Hepatocyte (in vitro differentiated cells): ENCODE results near the gene ACIN1. TPM values are rescaled to one million over a fixed set of nuclear protein-coding genes. Genes with fewer than 3 reads are reported as not detected.

Experiments used
- DNase-seq: peaks from one replicate; pipeline ENCODE4 v3.0.0-alpha.2; 2016; ENCODE audit warnings: low spot score
- H2AFZ ChIP-seq: fragments of 200-600 bp; sonication (generic); 2 replicates; pipeline ENCODE4 v1.6.0; 2016; ENCODE audit warnings: antibody characterized with exemption, mild to moderate bottlenecking
- H3K27ac ChIP-seq: fragments of 200-600 bp; sonication (generic); 2 replicates; pipeline ENCODE4 v1.5.1; 2016; ENCODE audit warnings: mild to moderate bottlenecking
- H3K27me3 ChIP-seq: fragments of 200-600 bp; sonication (generic); 2 replicates; pipeline ENCODE4 v1.6.1; 2016
- H3K36me3 ChIP-seq: fragments of 200-600 bp; sonication (generic); replicated peaks from 2 replicates; pipeline ENCODE4 v1.5.1; 2016; ENCODE audit warnings: low read depth; ENCODE audit not compliant: insufficient read depth
- H3K4me1 ChIP-seq: fragments of 200-600 bp; sonication (generic); 2 replicates; pipeline ENCODE4 v1.5.1; 2016; ENCODE audit warnings: mild to moderate bottlenecking, moderate library complexity; ENCODE audit not compliant: insufficient read depth
- H3K4me2 ChIP-seq: fragments of 200-600 bp; sonication (generic); 2 replicates; pipeline ENCODE4 v1.6.0; 2016
- H3K4me3 ChIP-seq: fragments of 200-600 bp; sonication (generic); 2 replicates; pipeline ENCODE4 v1.5.1; 2016; ENCODE audit warnings: mild to moderate bottlenecking
- H3K79me2 ChIP-seq: fragments of 200-600 bp; sonication (generic); 2 replicates; pipeline ENCODE4 v1.6.0; 2017; ENCODE audit warnings: mild to moderate bottlenecking
- H3K9me2 ChIP-seq: fragments of 200-600 bp; sonication (generic); replicated peaks from 2 replicates; pipeline ENCODE4 v1.6.0; 2017; ENCODE audit warnings: mild to moderate bottlenecking; ENCODE audit not compliant: insufficient read depth
- H3K9me3 ChIP-seq: fragments of 200-600 bp; sonication (generic); 2 replicates; pipeline ENCODE4 v1.5.1; 2016; ENCODE audit warnings: low read depth, mild to moderate bottlenecking
- H4K20me1 ChIP-seq: fragments of 200-600 bp; sonication (generic); 2 replicates; pipeline ENCODE4 v1.6.0; 2016; ENCODE audit warnings: mild to moderate bottlenecking; ENCODE audit not compliant: insufficient read depth, poor library complexity, severe bottlenecking
- EZH2 ChIP-seq: fragments of 200-600 bp; sonication (generic); IDR thresholded peaks from 2 replicates; pipeline ENCODE4 v1.6.1; 2016; ENCODE audit warnings: antibody characterized with exemption, mild to moderate bottlenecking, borderline replicate concordance
- EZH2phosphoT487 ChIP-seq: fragments of 200-600 bp; sonication (generic); IDR thresholded peaks from one replicate; pipeline ENCODE4 v1.6.1; 2018; ENCODE audit warnings: antibody characterized with exemption, mild to moderate bottlenecking, low read depth, moderate library complexity; ENCODE audit not compliant: unreplicated experiment, severe bottlenecking
- WGBS: methylation state at CpG from one replicate; pipeline ENCODE4 v1.1.6; 2016; ENCODE audit warnings: low lambda C conversion rate; ENCODE audit errors: missing lambda C conversion rate; 5-methylcytosine and 5-hydroxymethylcytosine counted together
- polyA plus RNA-seq: library from polyadenylated mRNA; unstranded; fragments of >200 nt; fragmentation: Nextera tagmentation; extraction: Ambion mirVana; gene quantifications from 2 replicates; pipeline ENCODE4 v1.2.1, GENCODE V29; 2016
- total RNA-seq: library from RNA; depleted of rRNA; stranded (reverse); fragments of >200 nt; gene quantifications from 2 replicates; pipeline ENCODE4 v1.2.3, GENCODE V29; 2014
- TF ChIP-seq, protein P1 (sequence below): fragments of 200-600 bp; sonication (generic); IDR thresholded peaks from 2 replicates; pipeline ENCODE4 v1.5.1; 2016; ENCODE audit warnings: antibody characterized with exemption, mild to moderate bottlenecking; ENCODE audit not compliant: poor library complexity

Gene ACIN1
- total and polyA plus RNA-seq, 2 experiments from 2014 or later, result 44.3 to 108 TPM

DNA sequence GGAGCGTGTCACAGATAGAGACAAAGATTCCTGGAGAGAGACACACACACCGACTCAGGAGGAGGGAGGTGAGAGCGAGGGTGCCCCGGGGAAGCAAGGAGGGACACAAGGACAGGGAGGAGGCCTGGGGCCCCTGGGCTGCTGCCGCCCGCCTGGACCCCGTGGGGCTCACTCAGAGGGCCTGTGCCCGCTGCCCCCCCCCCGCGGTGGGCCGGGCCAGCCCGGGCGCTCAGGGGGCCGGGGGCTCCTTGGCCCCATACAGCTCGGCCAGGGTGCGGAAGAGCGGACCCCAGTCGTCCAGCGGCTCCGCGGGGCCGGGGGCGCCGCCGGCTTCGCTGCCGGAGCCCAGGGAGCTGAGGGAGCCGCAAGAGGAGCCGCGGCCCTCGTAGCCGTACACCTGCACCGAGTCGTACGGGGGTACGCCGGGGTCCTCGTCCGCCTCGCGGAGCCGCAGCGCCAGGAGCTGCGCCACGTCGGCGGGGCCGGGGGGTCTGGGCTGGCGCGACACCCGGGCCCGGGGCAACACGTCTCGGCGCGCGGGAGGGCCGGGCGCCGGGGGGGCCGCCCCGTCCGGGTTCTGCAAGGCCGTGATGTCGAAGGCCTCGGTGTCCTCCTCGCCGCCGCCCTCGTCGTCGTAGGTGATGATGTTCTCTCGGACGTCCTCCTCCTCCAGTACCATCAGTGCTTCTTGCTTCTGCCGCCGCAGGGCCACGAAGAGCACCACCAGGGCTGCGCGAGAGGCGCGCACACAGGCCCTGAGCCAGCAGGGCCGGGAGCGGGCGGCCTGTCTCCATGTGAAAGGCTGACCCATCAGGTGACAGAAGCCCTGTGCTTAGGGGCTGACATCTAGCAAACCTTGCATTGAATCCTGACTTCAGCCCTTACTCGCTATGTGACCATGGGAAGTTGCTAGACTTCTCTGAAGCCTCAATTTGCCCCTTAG is 46.9 kb downstream of the ACIN1 start:
- H3K36me3 ChIP-seq, result no peaks in the 10 kb centered on the region
- H4K20me1 ChIP-seq, result no peaks in the 10 kb centered on the region
- TF ChIP-seq, protein P1, sequence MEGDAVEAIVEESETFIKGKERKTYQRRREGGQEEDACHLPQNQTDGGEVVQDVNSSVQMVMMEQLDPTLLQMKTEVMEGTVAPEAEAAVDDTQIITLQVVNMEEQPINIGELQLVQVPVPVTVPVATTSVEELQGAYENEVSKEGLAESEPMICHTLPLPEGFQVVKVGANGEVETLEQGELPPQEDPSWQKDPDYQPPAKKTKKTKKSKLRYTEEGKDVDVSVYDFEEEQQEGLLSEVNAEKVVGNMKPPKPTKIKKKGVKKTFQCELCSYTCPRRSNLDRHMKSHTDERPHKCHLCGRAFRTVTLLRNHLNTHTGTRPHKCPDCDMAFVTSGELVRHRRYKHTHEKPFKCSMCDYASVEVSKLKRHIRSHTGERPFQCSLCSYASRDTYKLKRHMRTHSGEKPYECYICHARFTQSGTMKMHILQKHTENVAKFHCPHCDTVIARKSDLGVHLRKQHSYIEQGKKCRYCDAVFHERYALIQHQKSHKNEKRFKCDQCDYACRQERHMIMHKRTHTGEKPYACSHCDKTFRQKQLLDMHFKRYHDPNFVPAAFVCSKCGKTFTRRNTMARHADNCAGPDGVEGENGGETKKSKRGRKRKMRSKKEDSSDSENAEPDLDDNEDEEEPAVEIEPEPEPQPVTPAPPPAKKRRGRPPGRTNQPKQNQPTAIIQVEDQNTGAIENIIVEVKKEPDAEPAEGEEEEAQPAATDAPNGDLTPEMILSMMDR, result no peak
- TF ChIP-seq EZH2, result no peak
- TF ChIP-seq EZH2phosphoT487, result no peak
- no peak overlapping the region for H3K4me2 ChIP-seq
- no peak overlapping the region for H3K4me3 ChIP-seq
- no peak for DNase-seq
- no peak overlapping the region for H2AFZ ChIP-seq
- H3K79me2 ChIP-seq, result no peaks in the 10 kb centered on the region
- 97% methylated on average over 21 of the region's 85 CpGs for WGBS
- no peak overlapping the region for H3K27ac ChIP-seq
- H3K9me3 ChIP-seq, result no peaks in the 10 kb centered on the region
- H3K9me2 ChIP-seq, result no peaks in the 10 kb centered on the region
- no peaks in the 10 kb centered on the region for H3K27me3 ChIP-seq
- no peaks in the 10 kb centered on the region for H3K4me1 ChIP-seq

DNA sequence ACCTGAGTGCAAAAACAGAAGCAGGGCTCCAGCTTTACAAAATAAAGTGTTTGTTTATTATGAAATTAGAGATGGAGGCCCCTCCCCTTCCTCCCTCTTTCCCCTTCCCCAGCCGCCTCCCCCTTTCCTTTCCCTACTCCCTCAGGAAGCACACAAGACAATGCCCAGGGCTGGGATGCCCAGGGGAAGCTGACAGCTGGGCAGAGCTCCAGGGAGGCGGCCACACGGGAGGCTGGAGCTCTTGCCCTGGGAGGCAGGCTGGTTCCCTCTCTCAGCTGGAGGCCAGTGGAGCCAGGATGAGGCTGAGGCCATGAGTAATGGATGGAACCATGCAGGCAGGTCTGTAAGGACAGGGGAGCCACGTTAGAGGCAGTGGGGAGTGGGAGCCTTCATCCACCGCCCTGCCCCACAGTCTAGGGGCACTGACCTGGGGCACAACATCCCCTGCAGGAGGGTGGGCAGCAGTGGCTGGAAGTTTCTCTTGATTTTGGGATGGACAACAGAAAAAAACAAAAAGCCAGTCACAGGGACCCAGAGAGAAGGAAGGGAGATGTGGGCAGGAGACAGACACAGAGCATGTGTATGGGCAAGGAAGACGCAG is 47.8 kb downstream of the ACIN1 start:
- no peaks in the 10 kb centered on the region for H3K27me3 ChIP-seq
- H3K27ac ChIP-seq, result no peak overlapping the region
- H3K36me3 ChIP-seq, result no peaks in the 10 kb centered on the region
- WGBS, result 78% methylated on average over 6 of the region's 6 CpGs
- H4K20me1 ChIP-seq, result no peaks in the 10 kb centered on the region
- H2AFZ ChIP-seq, result no peak overlapping the region
- H3K4me1 ChIP-seq, result no peaks in the 10 kb centered on the region
- no peak overlapping the region for H3K4me2 ChIP-seq
- H3K4me3 ChIP-seq, result no peak overlapping the region
- DNase-seq, result no peak
- no peaks in the 10 kb centered on the region for H3K79me2 ChIP-seq
- no peaks in the 10 kb centered on the region for H3K9me2 ChIP-seq
- no peak for TF ChIP-seq EZH2
- TF ChIP-seq EZH2phosphoT487, result no peak
- TF ChIP-seq, protein P1, result no peak
- no peaks in the 10 kb centered on the region for H3K9me3 ChIP-seq

DNA sequence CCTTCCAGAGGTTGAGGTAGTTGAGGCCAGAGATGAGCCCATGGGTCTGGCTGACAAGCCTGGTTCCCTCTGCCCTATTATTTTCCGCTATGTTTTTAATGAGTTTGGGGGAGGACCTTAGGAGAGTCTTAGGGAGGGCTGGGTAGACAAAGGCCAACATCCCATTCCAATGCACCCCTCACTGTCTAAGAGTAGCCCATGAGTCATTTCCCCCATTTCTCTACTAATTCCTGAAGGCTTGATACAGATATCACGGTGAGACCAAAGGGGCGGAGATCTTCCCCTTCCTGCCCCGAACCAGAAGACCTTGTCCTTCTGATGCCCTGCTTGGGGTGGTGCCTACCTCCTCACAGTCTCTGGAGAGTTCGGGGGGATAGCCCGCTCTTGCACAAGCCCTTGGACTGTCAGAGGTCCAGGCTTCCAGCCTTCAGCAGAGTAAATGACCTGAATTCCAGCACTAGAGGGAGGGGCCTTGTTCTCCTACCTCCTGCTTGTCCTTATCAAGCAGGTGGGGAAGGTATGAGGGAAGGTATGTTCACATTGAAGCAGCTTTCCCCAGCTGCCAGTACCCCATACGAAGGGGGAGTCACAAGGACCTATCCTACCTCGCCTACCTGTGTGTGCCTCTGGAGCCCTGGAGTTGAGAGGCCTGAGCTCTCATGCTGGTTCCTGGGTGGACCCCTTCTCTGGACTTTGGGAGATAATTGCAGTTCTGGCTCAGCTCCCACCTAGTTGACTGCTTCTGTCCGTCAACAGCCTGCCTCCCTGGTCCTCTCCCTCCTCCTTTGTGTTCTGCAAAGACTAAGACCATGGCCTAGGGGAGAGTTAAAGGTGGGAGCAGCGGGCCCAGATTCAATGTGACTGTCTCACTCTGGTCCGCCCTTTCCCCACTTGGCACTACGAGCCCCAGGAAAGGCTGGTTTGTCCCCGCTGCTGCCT is 49.2 kb downstream of the ACIN1 start:
- WGBS, result 83% methylated on average over 13 of the region's 13 CpGs
- Histone ChIP-seq H4K20me1 (no peaks in the 10 kb centered on the region), H3K9me2 (no peaks in the 10 kb centered on the region)

More for the DNA sequence above, 49.2 kb downstream of the ACIN1 start:
- H2AFZ ChIP-seq, result no peak overlapping the region
- H3K4me2 ChIP-seq, result no peak overlapping the region
- H3K4me1 ChIP-seq, result no peaks in the 10 kb centered on the region
- no peaks in the 10 kb centered on the region for H3K9me3 ChIP-seq
- no peaks in the 10 kb centered on the region for H3K36me3 ChIP-seq
- no peaks in the 10 kb centered on the region for H3K27me3 ChIP-seq
- no peaks in the 10 kb centered on the region for H3K79me2 ChIP-seq
- TF ChIP-seq EZH2phosphoT487, result no peak
- TF ChIP-seq, protein P1, result no peak
- no peak for TF ChIP-seq EZH2
- DNase-seq, result no peak
- no peak overlapping the region for H3K4me3 ChIP-seq
- no peak overlapping the region for H3K27ac ChIP-seq
